Ishikawa (cell line): Measurements from ENCODE around the gene RBM20.

Experiments
- EGR1 ChIP-seq: IDR thresholded peaks from 2 replicates; pipeline ENCODE4 v1.6.1; 2012
- EP300 ChIP-seq: IDR thresholded peaks from 2 replicates; pipeline ENCODE4 v1.6.1; 2012; ENCODE audit warnings: borderline replicate concordance
- RAD21 ChIP-seq: IDR thresholded peaks from 2 replicates; pipeline ENCODE4 v1.6.1; 2012; ENCODE audit warnings: low read depth
- REST ChIP-seq: IDR thresholded peaks from 2 replicates; pipeline ENCODE4 v1.6.1; 2012; ENCODE audit warnings: low read depth, mild to moderate bottlenecking
- TAF1 ChIP-seq: IDR thresholded peaks from 2 replicates; pipeline ENCODE4 v1.6.1; 2012; ENCODE audit warnings: low read depth, mild to moderate bottlenecking
- YY1 ChIP-seq: IDR thresholded peaks from 2 replicates; pipeline ENCODE4 v1.6.1; 2012; ENCODE audit warnings: low read depth
- ZBTB7A ChIP-seq: IDR thresholded peaks from 2 replicates; pipeline ENCODE4 v1.6.1; 2012; ENCODE audit warnings: low read depth

GRCh38 chr10:110698340-110698739 is 54.2 kb downstream of the RBM20 start:
- TF ChIP-seq ZBTB7A (no peak), REST (no peak), TAF1 (no peak), YY1 (no peak), EP300 (no peak), RAD21 (no peak), EGR1 (no peak)
